Measurements from ENCODE around the gene GHRHR.

DNA sequence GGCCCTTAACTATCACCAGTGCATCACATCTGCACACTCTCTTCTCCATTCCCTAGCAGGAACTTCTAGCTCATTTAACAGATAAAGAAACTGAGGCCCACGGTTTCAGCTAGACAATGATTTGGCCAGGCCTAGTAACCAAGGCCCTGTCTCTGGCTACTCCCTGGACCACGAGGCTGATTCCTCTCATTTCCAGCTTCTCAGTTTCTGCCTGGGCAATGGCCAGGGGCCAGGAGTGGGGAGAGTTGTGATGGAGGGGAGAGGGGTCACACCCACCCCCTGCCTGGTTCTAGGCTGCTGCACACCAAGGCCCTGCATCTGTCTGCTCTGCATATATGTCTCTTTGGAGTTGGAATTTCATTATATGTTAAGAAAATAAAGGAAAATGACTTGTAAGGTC, 38.6 kb upstream of the GHRHR start:
- TF ChIP-seq, protein P1, sequence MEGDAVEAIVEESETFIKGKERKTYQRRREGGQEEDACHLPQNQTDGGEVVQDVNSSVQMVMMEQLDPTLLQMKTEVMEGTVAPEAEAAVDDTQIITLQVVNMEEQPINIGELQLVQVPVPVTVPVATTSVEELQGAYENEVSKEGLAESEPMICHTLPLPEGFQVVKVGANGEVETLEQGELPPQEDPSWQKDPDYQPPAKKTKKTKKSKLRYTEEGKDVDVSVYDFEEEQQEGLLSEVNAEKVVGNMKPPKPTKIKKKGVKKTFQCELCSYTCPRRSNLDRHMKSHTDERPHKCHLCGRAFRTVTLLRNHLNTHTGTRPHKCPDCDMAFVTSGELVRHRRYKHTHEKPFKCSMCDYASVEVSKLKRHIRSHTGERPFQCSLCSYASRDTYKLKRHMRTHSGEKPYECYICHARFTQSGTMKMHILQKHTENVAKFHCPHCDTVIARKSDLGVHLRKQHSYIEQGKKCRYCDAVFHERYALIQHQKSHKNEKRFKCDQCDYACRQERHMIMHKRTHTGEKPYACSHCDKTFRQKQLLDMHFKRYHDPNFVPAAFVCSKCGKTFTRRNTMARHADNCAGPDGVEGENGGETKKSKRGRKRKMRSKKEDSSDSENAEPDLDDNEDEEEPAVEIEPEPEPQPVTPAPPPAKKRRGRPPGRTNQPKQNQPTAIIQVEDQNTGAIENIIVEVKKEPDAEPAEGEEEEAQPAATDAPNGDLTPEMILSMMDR (IDR thresholded peaks at IDR 0.05; ENCODE audit: poor library complexity): no peak
- no peak for TF ChIP-seq EZH2 (IDR thresholded peaks at IDR 0.05; ENCODE audit: borderline replicate concordance)
- no peak for TF ChIP-seq EZH2phosphoT487 (IDR thresholded peaks at IDR 0.05; ENCODE audit: low read depth, severe bottlenecking, unreplicated experiment)

All from hepatocyte (in vitro differentiated cells).